MM.1S (cell line): Measurements from ENCODE around the gene TAF6L.

Source experiments
- CTCF ChIP-seq: fragments of 300-600 bp; sonication (generic); IDR thresholded peaks from 2 replicates; pipeline ENCODE4 v1.5.1; 2016; ENCODE audit warnings: antibody characterized with exemption, low read length, mixed read lengths
- EZH2 ChIP-seq: fragments of 300-600 bp; sonication (generic); optimal IDR thresholded peaks from 2 replicates; pipeline ENCODE3; 2017; ENCODE audit warnings: low read depth, mild to moderate bottlenecking, antibody characterized with exemption, low read length, mixed read lengths
- EZH2phosphoT487 ChIP-seq: fragments of 300-600 bp; sonication (generic); IDR thresholded peaks from 2 replicates; pipeline ENCODE4 v1.6.1; 2018; ENCODE audit warnings: antibody characterized with exemption, low read length

DNA sequence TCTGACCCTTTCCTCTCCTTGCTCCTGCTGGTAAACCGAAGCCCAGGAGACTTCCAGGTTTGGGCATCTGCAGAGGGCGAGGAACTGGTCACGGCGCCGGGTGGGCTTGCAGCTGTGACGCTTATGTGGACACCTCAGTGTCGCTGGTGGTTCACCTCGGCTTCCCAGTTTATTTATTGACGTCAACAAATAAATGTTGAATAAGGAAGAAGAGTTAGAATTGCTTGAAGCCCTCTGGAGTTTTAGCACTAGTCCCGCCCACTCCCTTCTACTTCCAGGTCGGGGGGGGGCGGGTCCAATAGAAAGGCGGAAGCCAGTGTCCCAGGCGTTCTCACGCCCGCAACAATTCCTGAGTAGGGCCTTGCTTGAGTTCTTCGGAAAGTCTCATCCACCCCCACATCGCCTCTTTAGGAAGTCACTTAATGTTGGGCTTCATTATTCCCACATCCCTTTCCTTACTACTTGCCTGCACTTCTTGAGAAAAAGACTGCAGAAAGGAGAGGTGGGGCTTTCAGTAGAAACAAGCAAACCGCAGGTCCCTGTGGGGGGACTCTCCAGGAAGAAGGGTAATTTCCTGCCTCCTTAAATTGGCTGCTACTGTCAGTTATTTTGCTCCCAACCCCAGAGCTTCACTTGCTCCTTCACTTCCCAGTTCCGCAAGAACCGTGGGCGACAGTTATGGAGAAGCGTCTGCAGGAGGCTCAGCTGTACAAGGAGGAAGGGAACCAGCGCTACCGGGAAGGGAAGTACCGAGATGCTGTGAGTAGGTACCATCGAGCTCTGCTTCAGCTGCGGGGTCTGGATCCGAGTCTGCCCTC, 42.8 kb upstream of the TAF6L start, which contains the start of gene TTC9C:
- TF ChIP-seq CTCF (no peak), EZH2phosphoT487 (no peak), EZH2 (no peak)
